Inferior parietal cortex (tissue), 1 donor: ENCODE data around the gene TMPRSS12.
A peak's percentile ranks its signal among the peaks of the same experiment; 100 is the strongest.
"Not testable (repeated sequence)": the region's sequence is repeated elsewhere in the genome, so short reads cannot be mapped to it uniquely, and the experiment has no call there.

Experiments
- DNase-seq: peaks from one replicate; pipeline ENCODE4 v3.0.0-alpha.2; 2016; ENCODE audit errors: extremely low spot score

The TMPRSS12 gene

DNA sequence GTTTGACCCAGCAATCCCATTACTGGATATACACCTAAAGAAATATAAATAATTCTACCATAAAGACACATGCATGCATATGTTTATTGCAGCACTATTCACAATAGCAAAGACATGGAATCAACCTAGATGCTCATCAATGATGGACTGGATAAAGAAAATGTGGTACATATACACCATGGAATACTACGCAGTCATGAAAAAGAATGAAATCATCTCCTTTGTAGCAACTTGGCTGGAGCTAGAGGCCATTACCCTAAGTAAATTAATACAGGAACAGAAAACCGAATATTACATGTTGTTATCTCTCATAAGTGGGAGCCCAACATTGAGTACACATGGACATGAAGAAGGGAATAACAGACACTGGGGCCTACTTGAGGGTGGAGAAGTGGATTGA lies 13.0 kb downstream of the TMPRSS12 start:
- not testable (repeated sequence) for DNase-seq

DNA sequence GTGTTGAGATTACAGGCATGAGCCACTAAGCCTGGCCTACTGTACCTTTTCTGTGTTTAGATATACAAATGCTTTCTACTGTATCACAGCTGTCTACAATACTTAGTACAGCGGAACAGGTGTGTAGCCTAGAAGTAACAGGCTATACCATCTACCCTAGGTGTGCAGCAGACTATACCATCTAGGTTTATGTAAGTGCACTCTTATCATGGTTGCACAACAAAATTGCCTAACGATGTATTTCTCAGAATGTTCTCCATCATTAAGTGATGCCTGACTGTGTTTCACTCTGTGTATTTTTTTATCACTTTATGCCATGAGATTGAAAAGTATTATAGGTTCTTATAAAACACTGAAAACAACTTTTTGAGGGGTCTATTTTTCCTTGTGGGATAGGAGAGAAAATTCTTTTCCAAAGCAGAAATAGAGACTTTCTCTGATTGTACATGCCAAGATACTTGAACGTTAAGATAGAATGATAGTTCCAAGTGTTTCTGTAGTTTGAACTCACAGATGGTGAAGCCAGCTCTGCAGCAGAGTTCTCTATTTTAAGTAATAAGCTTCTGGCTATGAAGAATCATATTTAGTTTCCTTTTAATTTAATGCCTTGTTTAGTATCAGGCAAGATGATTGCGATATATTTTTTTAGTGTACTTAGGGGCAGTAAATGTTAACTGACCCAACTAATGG lies 17.0 kb downstream of the TMPRSS12 start:
- DNase-seq, result no peak

GRCh38 chr12:50862316-50862715 lies 19.6 kb downstream of the TMPRSS12 start:
- DNase-seq, result no peak

- no peak for DNase-seq
Observed at GRCh38 chr12:50865266-50865665, 22.5 kb downstream of the TMPRSS12 start.

- not testable (repeated sequence) for DNase-seq
Observed at GRCh38 chr12:50868881-50869280, 26.2 kb downstream of the TMPRSS12 start.

- no peak for DNase-seq
Observed at GRCh38 chr12:50882563-50882962, 39.8 kb downstream of the TMPRSS12 start.

DNA sequence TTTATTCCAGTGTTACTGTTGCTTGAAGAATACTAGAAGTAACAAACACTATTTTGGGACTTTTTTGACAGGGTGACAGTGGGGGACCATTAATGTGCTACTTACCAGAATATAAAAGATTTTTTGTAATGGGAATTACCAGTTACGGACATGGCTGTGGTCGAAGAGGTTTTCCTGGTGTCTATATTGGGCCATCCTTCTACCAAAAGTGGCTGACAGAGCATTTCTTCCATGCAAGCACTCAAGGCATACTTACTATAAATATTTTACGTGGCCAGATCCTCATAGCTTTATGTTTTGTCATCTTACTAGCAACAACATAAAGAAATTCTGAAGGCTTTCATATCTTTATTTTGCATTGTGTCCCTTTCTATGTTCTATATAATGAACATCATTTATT lies 44.5 kb downstream of the TMPRSS12 start:
- no peak for DNase-seq

- DNase-seq, result no peak
Observed at GRCh38 chr12:50888666-50889065, 45.9 kb downstream of the TMPRSS12 start.

DNA sequence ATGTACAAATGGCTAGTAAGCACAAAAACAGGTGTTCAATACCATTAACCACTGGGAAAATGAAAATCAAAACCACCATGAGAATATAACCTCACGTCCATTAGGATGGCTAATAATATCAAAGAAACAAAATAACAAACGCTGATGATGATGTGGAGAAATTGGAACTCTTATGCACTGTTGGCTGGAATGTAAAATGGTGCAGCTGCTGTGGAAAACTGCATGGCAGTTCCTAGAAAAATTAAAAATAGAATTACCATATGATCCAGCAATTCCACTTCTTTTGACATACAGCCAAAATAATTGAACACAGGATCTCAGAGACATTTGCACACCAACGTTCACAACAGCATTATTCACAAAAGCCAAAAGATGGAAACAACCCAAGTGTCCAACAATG lies 51.5 kb downstream of the TMPRSS12 start:
- no peak for DNase-seq

GRCh38 chr12:50901685-50902113 lies 59.0 kb downstream of the TMPRSS12 start:
- DNase-seq, result no peak

DNA sequence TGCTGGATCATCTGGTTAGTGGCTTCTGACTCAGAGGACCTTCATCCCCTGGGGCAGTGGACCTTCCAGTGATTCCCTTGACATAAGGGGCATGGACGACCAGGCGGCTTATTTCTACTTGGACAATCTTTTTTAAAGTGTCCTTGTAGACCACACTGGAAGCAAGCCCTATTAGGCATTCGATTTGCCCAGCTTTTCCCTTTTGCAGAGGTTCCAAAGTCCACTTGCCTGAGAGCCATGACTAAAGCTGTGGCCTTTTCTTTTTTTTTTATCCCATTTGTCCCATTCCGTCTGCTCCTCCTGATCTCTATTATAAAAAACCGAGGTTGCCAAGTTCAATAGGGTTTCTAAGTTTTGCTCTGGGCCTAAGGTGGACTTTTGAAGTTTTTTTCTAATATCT lies 65.8 kb downstream of the TMPRSS12 start:
- DNase-seq, result not testable (repeated sequence)

DNA sequence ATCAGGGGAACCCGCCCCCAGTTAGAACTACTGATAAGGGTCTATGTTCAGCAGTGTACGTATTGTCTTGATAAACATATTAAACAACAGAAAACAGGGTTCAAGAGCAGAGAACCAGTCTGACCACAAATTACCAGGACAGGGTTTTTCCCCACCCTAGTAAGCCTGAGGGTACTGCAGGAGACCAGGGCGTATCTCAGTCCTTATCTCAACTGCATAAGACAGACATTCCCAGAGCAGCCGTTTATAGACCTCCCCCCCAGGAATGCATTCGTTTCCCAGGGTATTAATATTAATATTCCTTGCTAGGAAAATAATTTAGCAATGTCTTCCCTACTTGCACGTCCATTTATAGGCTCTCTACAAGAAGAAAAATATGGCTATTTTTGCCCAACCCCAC lies 69.6 kb downstream of the TMPRSS12 start:
- DNase-seq, result not testable (repeated sequence)

- no peak for DNase-seq
Observed at GRCh38 chr12:50913224-50913623, 70.5 kb downstream of the TMPRSS12 start.

- no peak for DNase-seq
Observed at GRCh38 chr12:50914872-50915484, 72.3 kb downstream of the TMPRSS12 start.

DNA sequence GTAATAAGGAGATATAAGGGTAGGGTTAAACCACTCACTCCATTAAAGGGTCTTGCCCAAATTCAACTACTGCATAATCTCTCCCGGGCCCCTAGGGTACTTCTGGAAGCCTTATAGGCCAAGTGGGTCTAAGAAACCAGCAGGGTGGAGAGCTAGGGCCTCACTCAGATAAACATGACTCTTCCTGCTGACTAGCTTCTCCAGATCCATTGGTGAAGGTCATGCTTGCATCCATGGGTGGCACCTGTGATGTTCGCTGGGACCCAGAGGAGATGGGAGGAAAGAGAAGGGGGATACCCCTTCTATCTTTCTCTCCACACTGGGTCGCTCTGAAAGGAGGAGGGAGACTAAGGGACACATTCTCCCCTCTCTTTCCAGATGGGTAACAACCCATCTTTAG lies 73.6 kb downstream of the TMPRSS12 start:
- no peak for DNase-seq

- DNase-seq, result no peak
Observed at GRCh38 chr12:50918584-50919316, 76.0 kb downstream of the TMPRSS12 start.

DNA sequence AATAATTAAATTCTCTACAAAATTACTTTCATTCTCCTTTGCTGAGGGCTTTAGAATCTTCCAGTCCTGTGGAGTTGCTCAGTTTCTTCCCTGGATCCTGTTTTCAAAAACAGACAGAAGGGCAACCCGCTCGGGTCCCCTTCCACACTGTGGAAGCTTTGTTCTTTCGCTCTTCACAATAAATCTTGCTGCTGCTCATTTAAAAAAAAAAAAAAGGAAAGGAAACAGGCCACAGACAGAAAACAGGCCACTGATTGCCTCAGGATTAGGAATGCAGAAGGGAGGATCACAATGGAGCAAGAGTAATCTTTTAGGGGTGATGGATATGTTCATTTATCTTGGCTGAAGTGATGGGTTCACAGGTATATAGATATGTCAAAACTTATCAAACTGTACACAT lies 80.1 kb downstream of the TMPRSS12 start:
- no peak for DNase-seq

DNA sequence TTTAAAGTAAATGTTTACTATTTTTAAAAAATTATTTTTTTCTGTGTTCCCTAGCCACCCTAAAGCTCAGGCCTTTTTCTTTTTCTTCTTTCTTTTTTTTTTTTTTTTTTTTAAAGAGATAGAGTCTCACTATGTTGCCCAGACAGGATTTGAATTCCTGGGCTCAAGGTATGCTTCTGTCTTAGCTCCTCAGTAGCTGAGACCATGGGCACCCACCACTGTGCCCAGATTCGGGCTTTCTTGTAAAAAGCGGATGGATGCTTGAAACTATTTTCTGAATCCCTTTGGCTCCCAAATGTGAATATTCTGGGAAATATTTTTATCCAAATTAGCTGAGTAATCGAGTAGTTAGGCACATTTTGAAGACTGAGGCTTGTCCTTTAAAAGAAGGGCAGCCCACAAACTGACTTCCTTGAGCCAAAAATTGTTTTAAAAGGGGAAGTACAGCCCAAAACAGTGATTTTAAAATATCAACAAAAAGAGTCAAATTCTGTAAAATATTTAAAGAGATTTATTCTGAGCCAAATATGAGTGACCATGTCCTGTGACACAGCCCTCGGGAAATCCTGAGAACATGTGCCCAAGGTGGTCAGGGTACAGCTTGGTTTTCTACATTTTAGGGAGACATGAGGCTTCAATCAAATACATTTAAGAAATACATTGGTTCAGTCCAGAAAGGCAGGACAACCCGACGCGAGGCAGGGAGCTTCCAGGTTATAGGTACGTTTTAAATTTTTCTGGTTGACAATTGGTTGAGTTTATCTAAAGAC lies 80.8 kb downstream of the TMPRSS12 start:
- DNase-seq, result no peak

DNA sequence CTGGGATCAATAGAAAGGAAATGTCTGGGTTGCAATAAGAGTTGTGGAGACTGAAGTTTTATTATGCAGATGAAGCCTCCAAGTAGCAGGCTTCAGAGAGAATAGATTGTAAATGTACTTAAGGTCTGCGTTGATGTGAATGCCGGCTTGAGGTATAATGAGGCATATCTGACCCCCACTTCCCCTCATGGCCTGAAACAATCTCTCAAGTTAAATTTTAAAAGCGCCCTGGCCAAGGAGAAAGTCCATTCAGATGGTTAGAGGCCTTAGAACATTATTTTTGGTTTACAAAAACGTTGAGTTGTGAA lies 81.4 kb downstream of the TMPRSS12 start:
- peak; percentile 61 for DNase-seq

- DNase-seq, result peak; percentile 96
Observed at GRCh38 chr12:50924439-50925341, 82.0 kb downstream of the TMPRSS12 start.

- no peak for DNase-seq
Observed at GRCh38 chr12:50925342-50925651, 82.6 kb downstream of the TMPRSS12 start.
